Omental fat pad (tissue), 4 donors: ENCODE results near the gene CDK17. TPM values are rescaled to one million over a fixed set of nuclear protein-coding genes. Genes with fewer than 3 reads are reported as not detected.
"Not testable (repeated sequence)": the region's sequence is repeated elsewhere in the genome, so short reads cannot be mapped to it uniquely, and the experiment has no call there.

Experiments
- ATAC-seq: fragments of 150-250 bp; one replicate; pipeline ENCODE4 v1.9.1; 2016; ENCODE audit warnings: mild to moderate bottlenecking, moderate library complexity; ENCODE audit not compliant: low FRiP score
- DNase-seq: peaks from one replicate; pipeline ENCODE4 v3.0.0-alpha.2; 2019; ENCODE audit warnings: low spot score
- total RNA-seq, 4 donors: library from RNA; depleted of rRNA; stranded (reverse); fragments of >200 nt; gene quantifications; one replicate each; pipeline ENCODE4 v1.1.0, GENCODE V29; 2016
- TF ChIP-seq, protein P1 (sequence below), 3 donors: fragments of 450-650 bp; IDR thresholded peaks; one replicate each; pipeline ENCODE4 v1.5.1; 2016 to 2017; ENCODE audit warnings: antibody characterized with exemption in 3 of 3, mild to moderate bottlenecking in 3 of 3, moderate library complexity in 2 of 3

CDK17 gene
- total RNA-seq, 4 donors from 2014 or later = 35.8 to 107 (median 100) TPM

GRCh38 chr12:96419576-96420276 is 19.5 kb upstream of the CDK17 start:
- TF ChIP-seq, protein P1, sequence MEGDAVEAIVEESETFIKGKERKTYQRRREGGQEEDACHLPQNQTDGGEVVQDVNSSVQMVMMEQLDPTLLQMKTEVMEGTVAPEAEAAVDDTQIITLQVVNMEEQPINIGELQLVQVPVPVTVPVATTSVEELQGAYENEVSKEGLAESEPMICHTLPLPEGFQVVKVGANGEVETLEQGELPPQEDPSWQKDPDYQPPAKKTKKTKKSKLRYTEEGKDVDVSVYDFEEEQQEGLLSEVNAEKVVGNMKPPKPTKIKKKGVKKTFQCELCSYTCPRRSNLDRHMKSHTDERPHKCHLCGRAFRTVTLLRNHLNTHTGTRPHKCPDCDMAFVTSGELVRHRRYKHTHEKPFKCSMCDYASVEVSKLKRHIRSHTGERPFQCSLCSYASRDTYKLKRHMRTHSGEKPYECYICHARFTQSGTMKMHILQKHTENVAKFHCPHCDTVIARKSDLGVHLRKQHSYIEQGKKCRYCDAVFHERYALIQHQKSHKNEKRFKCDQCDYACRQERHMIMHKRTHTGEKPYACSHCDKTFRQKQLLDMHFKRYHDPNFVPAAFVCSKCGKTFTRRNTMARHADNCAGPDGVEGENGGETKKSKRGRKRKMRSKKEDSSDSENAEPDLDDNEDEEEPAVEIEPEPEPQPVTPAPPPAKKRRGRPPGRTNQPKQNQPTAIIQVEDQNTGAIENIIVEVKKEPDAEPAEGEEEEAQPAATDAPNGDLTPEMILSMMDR (IDR thresholded peaks at IDR 0.05) = no peak
- no peak for ATAC-seq
- DNase-seq = no peak

- not testable (repeated sequence) for ATAC-seq
Measured at GRCh38 chr12:96417688-96418087, 17.4 kb upstream of the CDK17 start.

GRCh38 chr12:96416033-96416799 is 16.0 kb upstream of the CDK17 start:
- DNase-seq = no peak
- no peak for ATAC-seq
- TF ChIP-seq, protein P1 (IDR thresholded peaks at IDR 0.05) = no peak

More at GRCh38 chr12:96417688-96418087, 17.4 kb upstream of the CDK17 start:
- not testable (repeated sequence) for DNase-seq

- no peak for ATAC-seq
Measured at GRCh38 chr12:96414637-96415036, 14.4 kb upstream of the CDK17 start.

GRCh38 chr12:96412431-96412830 is 12.2 kb upstream of the CDK17 start:
- TF ChIP-seq, protein P1 (IDR thresholded peaks at IDR 0.05) = no peak
- DNase-seq (no peak), ATAC-seq (no peak)

More at GRCh38 chr12:96414637-96415036, 14.4 kb upstream of the CDK17 start:
- TF ChIP-seq, protein P1 (IDR thresholded peaks at IDR 0.05) = no peak
- DNase-seq = no peak

- TF ChIP-seq, protein P1 (IDR thresholded peaks at IDR 0.05) = no peak
- ATAC-seq = no peak
Measured at GRCh38 chr12:96409731-96410130, 9.5 kb upstream of the CDK17 start.

GRCh38 chr12:96408993-96409392 is 8.8 kb upstream of the CDK17 start:
- DNase-seq = no peak

More at GRCh38 chr12:96409731-96410130, 9.5 kb upstream of the CDK17 start:
- no peak for DNase-seq

GRCh38 chr12:96407429-96408097 is 7.3 kb upstream of the CDK17 start:
- ATAC-seq = peak; percentile 47
- DNase-seq = not testable (repeated sequence)

More at GRCh38 chr12:96408993-96409392, 8.8 kb upstream of the CDK17 start:
- ATAC-seq = no peak
- TF ChIP-seq, protein P1 (IDR thresholded peaks at IDR 0.05) = no peak
